ENCODE results near the gene CCBE1. TPM values are rescaled to one million over a fixed set of nuclear protein-coding genes. Genes with fewer than 3 reads are reported as not detected.

The CCBE1 gene
- total and polyA plus RNA-seq, 9 of the 15 experiments (the other 6 are each of a cell fraction or from before 2014, with no cell fraction given): 0.20 TPM; not detected in 8

- Histone ChIP-seq H2AFZ (ENCODE audit: low read depth, low read length) (no peak overlapping the region), H3K9me1 (ENCODE audit: control insufficient read depth, insufficient read depth, low read length) (no peaks in the 10 kb centered on the region), H3K4me3 (no peak overlapping the region), H3K4me1 (replicated peaks in 1 of 2; ENCODE audit: control insufficient read depth in 2 of 2, insufficient read depth in 2 of 2, low read length in 2 of 2) (no peaks in the 10 kb centered on the region), H4K20me1 (replicated peaks; ENCODE audit: control insufficient read depth, insufficient read depth, low read length) (no peaks in the 10 kb centered on the region), H3K4me2 (ENCODE audit: insufficient read depth, low read length) (no peak overlapping the region), H3K9ac (ENCODE audit: insufficient read depth in 1 of 2, low read depth in 2 of 2, low read length in 2 of 2) (no peak overlapping the region), H3K9me3 (replicated peaks; ENCODE audit: control insufficient read depth, insufficient read depth, low read depth, low read length) (no peaks in the 10 kb centered on the region), H3K36me3 (ENCODE audit: control insufficient read depth, insufficient read depth, low read length) (no peaks in the 10 kb centered on the region), H3K27ac (ENCODE audit: extremely low read depth, low read depth, low read length) (no peak overlapping the region), H3K27me3 (ENCODE audit: control insufficient read depth in 2 of 2, insufficient read depth in 2 of 2, low read length in 2 of 2) (peaks cover 0 to 5% of the 10 kb centered on the region in 2 experiments; a peak in 3 of 5 replicates), H3K79me2 (ENCODE audit: control insufficient read depth, insufficient read depth, low read length) (no peaks in the 10 kb centered on the region)
- ATAC-seq: no peak
- DNase-seq (ENCODE audit: extremely low read depth in 1 of 4, low spot score in 3 of 4): no peak
- intact Hi-C loops (cut with micrococcal nuclease): no loop called here
- ChIA-PET CTCF (ENCODE audit: low intra/inter-chr PET ratio) (no interaction called here), POLR2A (no interaction called here)
- BruUV-seq (replicated peaks): no TSS peak
- no peak for TF ChIP-seq ZBTB40 (IDR thresholded peaks at IDR 0.05)
- TF ChIP-seq ZBTB40 (CRISPR knock-in tag; IDR thresholded peaks at IDR 0.05): no peak
- no peak for TF ChIP-seq ZBTB9 (CRISPR knock-in tag; IDR thresholded peaks at IDR 0.05)
- no peak for TF ChIP-seq POLR3G (IDR thresholded peaks at IDR 0.05; ENCODE audit: extremely low read depth, insufficient read length, insufficient replicate concordance)
- TF ChIP-seq PTBP1 (IDR thresholded peaks at IDR 0.05; ENCODE audit: low read depth, low read length): no peak
- no peak for FAIRE-seq
- 0% methylated on average over 2 of the region's 2 CpGs for WGBS (ENCODE audit: insufficient coverage, low coverage, missing lambda C conversion rate)
- in situ Hi-C loops (cut with MboI): no loop called here
Observed at GRCh38 chr18:59661891-59662701, 35.1 kb downstream of the CCBE1 start.
